Adipocyte (in vitro differentiated cells): Measurements from ENCODE around the gene CFAP46.

Source experiments
- DNase-seq: peaks from one replicate; pipeline ENCODE4 v3.0.0-alpha.2; 2015; ENCODE audit warnings: low read depth
- H3K27me3 ChIP-seq: replicated peaks from 2 replicates; pipeline ENCODE4 v1.7.0; 2013; ENCODE audit warnings: mild to moderate bottlenecking, low read length, moderate library complexity; ENCODE audit not compliant: control insufficient read depth, insufficient read depth
- H3K36me3 ChIP-seq: 2 replicates; pipeline ENCODE4 v1.7.0; 2013; ENCODE audit warnings: low read length, mild to moderate bottlenecking, moderate library complexity; ENCODE audit not compliant: control insufficient read depth, insufficient read depth, severe bottlenecking
- H3K4me1 ChIP-seq: 2 replicates; pipeline ENCODE4 v1.7.0; 2013; ENCODE audit warnings: mild to moderate bottlenecking, low read length, moderate library complexity; ENCODE audit not compliant: control insufficient read depth, insufficient read depth
- H3K4me3 ChIP-seq: 2 replicates; pipeline ENCODE4 v1.7.0; 2013; ENCODE audit warnings: mild to moderate bottlenecking, low read length, moderate library complexity
- H3K9ac ChIP-seq: 2 replicates; pipeline ENCODE4 v1.7.0; 2013; ENCODE audit warnings: mild to moderate bottlenecking, low read length, moderate library complexity
- H3K9me3 ChIP-seq: 2 replicates; pipeline ENCODE4 v1.7.0; 2013; ENCODE audit warnings: mild to moderate bottlenecking, low read length, moderate library complexity; ENCODE audit not compliant: control insufficient read depth

Gene CFAP46

GRCh38 chr10:132878091-132878729 lies 64.2 kb downstream of the CFAP46 start:
- Histone ChIP-seq H3K4me1 (no peaks in the 10 kb centered on the region), H3K36me3 (no peaks in the 10 kb centered on the region), H3K9ac (no peak overlapping the region), H3K4me3 (no peak overlapping the region), H3K27me3 (peaks cover 62% of the 10 kb centered on the region), H3K9me3 (peaks cover 12% of the 10 kb centered on the region)
- DNase-seq, result peak; percentile 74

- H3K4me1 ChIP-seq, result no peaks in the 10 kb centered on the region
- no peak overlapping the region for H3K9ac ChIP-seq
- H3K27me3 ChIP-seq, result peaks cover 60% of the 10 kb centered on the region
- H3K36me3 ChIP-seq, result no peaks in the 10 kb centered on the region
- DNase-seq, result no peak
- H3K4me3 ChIP-seq, result no peak overlapping the region
- H3K9me3 ChIP-seq, result peaks cover 12% of the 10 kb centered on the region
Measured at GRCh38 chr10:132877473-132877872, 64.9 kb downstream of the CFAP46 start.

GRCh38 chr10:132876993-132877431 lies 65.4 kb downstream of the CFAP46 start:
- no peak overlapping the region for H3K4me3 ChIP-seq
- H3K27me3 ChIP-seq, result peaks cover 60% of the 10 kb centered on the region
- no peak overlapping the region for H3K9ac ChIP-seq
- peaks cover 12% of the 10 kb centered on the region for H3K9me3 ChIP-seq
- DNase-seq, result no peak
- no peaks in the 10 kb centered on the region for H3K36me3 ChIP-seq
- H3K4me1 ChIP-seq, result no peaks in the 10 kb centered on the region

- Histone ChIP-seq H3K27me3 (peaks cover 56% of the 10 kb centered on the region), H3K9me3 (peaks cover 16% of the 10 kb centered on the region), H3K36me3 (no peaks in the 10 kb centered on the region), H3K9ac (no peak overlapping the region), H3K4me1 (no peaks in the 10 kb centered on the region), H3K4me3 (no peak overlapping the region)
- DNase-seq, result no peak
Measured at GRCh38 chr10:132876131-132876860, 66.1 kb downstream of the CFAP46 start.

- Histone ChIP-seq H3K4me3 (no peak overlapping the region), H3K27me3 (peaks cover 51% of the 10 kb centered on the region), H3K4me1 (no peaks in the 10 kb centered on the region), H3K36me3 (no peaks in the 10 kb centered on the region), H3K9me3 (peaks cover 25% of the 10 kb centered on the region), H3K9ac (no peak overlapping the region)
- no peak for DNase-seq
Measured at GRCh38 chr10:132875435-132875834, 66.9 kb downstream of the CFAP46 start.

- Histone ChIP-seq H3K4me1 (no peaks in the 10 kb centered on the region), H3K27me3 (peaks cover 42% of the 10 kb centered on the region), H3K36me3 (no peaks in the 10 kb centered on the region), H3K4me3 (no peak overlapping the region), H3K9ac (no peak overlapping the region), H3K9me3 (peaks cover 29% of the 10 kb centered on the region)
- no peak for DNase-seq
Measured at GRCh38 chr10:132873395-132873794, 69.0 kb downstream of the CFAP46 start.

GRCh38 chr10:132872658-132873057 lies 69.7 kb downstream of the CFAP46 start:
- H3K9me3 ChIP-seq, result peaks cover 29% of the 10 kb centered on the region
- no peaks in the 10 kb centered on the region for H3K36me3 ChIP-seq
- no peak for DNase-seq

GRCh38 chr10:132870426-132870825 lies 71.9 kb downstream of the CFAP46 start:
- no peak overlapping the region for H3K4me3 ChIP-seq
- H3K27me3 ChIP-seq, result peaks cover 21% of the 10 kb centered on the region
- no peak for DNase-seq

More at GRCh38 chr10:132872658-132873057, 69.7 kb downstream of the CFAP46 start:
- no peak overlapping the region for H3K4me3 ChIP-seq
- peaks cover 35% of the 10 kb centered on the region for H3K27me3 ChIP-seq
- H3K4me1 ChIP-seq, result no peaks in the 10 kb centered on the region
- no peak overlapping the region for H3K9ac ChIP-seq

GRCh38 chr10:132869621-132870020 lies 72.7 kb downstream of the CFAP46 start:
- DNase-seq, result no peak
- Histone ChIP-seq H3K9me3 (peaks cover 18% of the 10 kb centered on the region), H3K4me3 (no peak overlapping the region), H3K36me3 (no peaks in the 10 kb centered on the region), H3K27me3 (peaks cover 20% of the 10 kb centered on the region), H3K4me1 (no peaks in the 10 kb centered on the region), H3K9ac (no peak overlapping the region)

More at GRCh38 chr10:132870426-132870825, 71.9 kb downstream of the CFAP46 start:
- no peak overlapping the region for H3K9ac ChIP-seq
- H3K36me3 ChIP-seq, result no peaks in the 10 kb centered on the region
- H3K4me1 ChIP-seq, result no peaks in the 10 kb centered on the region
- peaks cover 26% of the 10 kb centered on the region for H3K9me3 ChIP-seq

GRCh38 chr10:132868995-132869394 lies 73.4 kb downstream of the CFAP46 start:
- no peak for DNase-seq
- H3K36me3 ChIP-seq, result no peaks in the 10 kb centered on the region
- no peak overlapping the region for H3K4me3 ChIP-seq

GRCh38 chr10:132867801-132868644 lies 74.3 kb downstream of the CFAP46 start:
- DNase-seq, result no peak
- Histone ChIP-seq H3K9me3 (peaks cover 18% of the 10 kb centered on the region), H3K4me3 (no peak overlapping the region), H3K4me1 (no peaks in the 10 kb centered on the region), H3K36me3 (no peaks in the 10 kb centered on the region), H3K27me3 (peaks cover 15% of the 10 kb centered on the region), H3K9ac (no peak overlapping the region)

More at GRCh38 chr10:132868995-132869394, 73.4 kb downstream of the CFAP46 start:
- no peak overlapping the region for H3K9ac ChIP-seq
- H3K4me1 ChIP-seq, result no peaks in the 10 kb centered on the region
- peaks cover 20% of the 10 kb centered on the region for H3K27me3 ChIP-seq
- peaks cover 18% of the 10 kb centered on the region for H3K9me3 ChIP-seq
